Uterus (tissue), 4 donors: ENCODE data around the gene ATG5. TPM values are rescaled to one million over a fixed set of nuclear protein-coding genes. Genes with fewer than 3 reads are reported as not detected.
"Not testable (repeated sequence)": the region's sequence is repeated elsewhere in the genome, so short reads cannot be mapped to it uniquely, and the experiment has no call there.

ENCODE experiments used
- DNase-seq, 2 donors: peaks; one replicate each; pipeline ENCODE4 v3.0.0-alpha.2; 2019 to 2020
- H3K27ac ChIP-seq, 2 donors: fragments of 200-600 bp; sonication (generic); 1 replicate in 1 of 2; 2 replicates in 1 of 2; pipeline ENCODE4 v1.5.1; 2016 to 2018
- H3K27me3 ChIP-seq, 2 donors: fragments of 200-600 bp; sonication (generic); one replicate each; pipeline ENCODE4 v1.5.1; 2018 to 2019; ENCODE audit warnings: control low read depth in 1 of 2
- H3K36me3 ChIP-seq, 2 donors: fragments of 200-600 bp; sonication (generic); one replicate each; pipeline ENCODE4 v1.5.1; 2019; ENCODE audit warnings: control low read depth in 1 of 2
- H3K4me1 ChIP-seq, 2 donors: fragments of 200-600 bp; sonication (generic); one replicate each; pipeline ENCODE4 v1.5.1; 2018 to 2019; ENCODE audit warnings: control low read depth in 1 of 2
- H3K4me3 ChIP-seq, 2 donors: fragments of 200-600 bp; sonication (generic); 1 replicate in 1 of 2; 2 replicates in 1 of 2; pipeline ENCODE4 v1.5.1; 2018 to 2019; ENCODE audit warnings: mild to moderate bottlenecking in 1 of 2
- H3K9me3 ChIP-seq, 2 donors: fragments of 200-600 bp; sonication (generic); one replicate each; pipeline ENCODE4 v1.5.1; 2019; ENCODE audit warnings: control low read depth in 1 of 2
- POLR2A ChIP-seq, 2 donors: fragments of 450-650 bp; IDR thresholded peaks; one replicate each; pipeline ENCODE4 v1.6.1; 2016; ENCODE audit warnings: antibody characterized with exemption in 2 of 2, mild to moderate bottlenecking in 1 of 2, moderate library complexity in 1 of 2
- intact Hi-C: fragments of 100-400 bp; cut with DNase I; formaldehyde crosslinking; loops from one replicate; pipeline ENCODE4 v1.15.1; 2023; ENCODE audit warnings: low total_unique reads
- total RNA-seq, 4 donors: library from RNA; depleted of rRNA in 3 of 4; stranded (reverse); fragments of >200 nt in 3 of 4; gene quantifications; one replicate each; pipeline versions ENCODE4 v1.1.0 to v1.2.4, GENCODE V29; 2014 to 2023
- TF ChIP-seq, protein P1 (sequence below), 4 experiments: fragments of 200-600 bp in 2 of 4; fragments of 450-650 bp in 2 of 4; sonication (generic) in 2 of 4; IDR thresholded peaks; one replicate each; pipeline ENCODE4 v1.5.1; 2016 to 2019; ENCODE audit warnings: antibody characterized with exemption in 4 of 4, mild to moderate bottlenecking in 2 of 4, moderate library complexity in 1 of 4
- donor health status: DM: yes; HTN: yes; CAD: no.

Gene ATG5
- total RNA-seq, 4 donors from 2014 or later: 40.0 to 87.9 (median 63.3) TPM

DNA sequence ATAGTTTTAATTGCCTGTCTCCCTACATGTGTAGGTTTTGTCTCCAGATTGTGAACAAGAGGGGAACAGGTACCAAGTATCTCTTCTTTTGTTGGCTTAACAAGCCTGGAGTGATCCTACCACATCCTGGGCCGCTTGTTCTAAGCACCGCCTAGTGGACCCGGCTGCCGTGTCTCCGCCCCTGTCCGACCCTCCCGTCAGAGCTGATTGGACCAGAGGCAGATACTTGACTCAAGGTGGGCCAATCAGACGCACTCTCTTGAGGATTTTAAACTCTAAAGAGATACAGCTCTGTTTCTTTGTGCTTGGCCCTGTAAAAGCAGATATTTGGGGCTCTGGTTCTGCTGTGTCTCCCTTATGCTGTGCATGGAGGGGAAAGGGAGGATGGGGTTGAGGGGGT, 171.2 kb downstream of the ATG5 start:
- H3K9me3 ChIP-seq: no peaks in the 10 kb centered on the region
- DNase-seq: no peak
- H3K4me1 ChIP-seq: no peaks in the 10 kb centered on the region
- H3K4me3 ChIP-seq: no peak overlapping the region
- H3K36me3 ChIP-seq: no peaks in the 10 kb centered on the region
- intact Hi-C loops: no loop called here
- TF ChIP-seq POLR2A (IDR thresholded peaks at IDR 0.05): no peak
- TF ChIP-seq, protein P1, sequence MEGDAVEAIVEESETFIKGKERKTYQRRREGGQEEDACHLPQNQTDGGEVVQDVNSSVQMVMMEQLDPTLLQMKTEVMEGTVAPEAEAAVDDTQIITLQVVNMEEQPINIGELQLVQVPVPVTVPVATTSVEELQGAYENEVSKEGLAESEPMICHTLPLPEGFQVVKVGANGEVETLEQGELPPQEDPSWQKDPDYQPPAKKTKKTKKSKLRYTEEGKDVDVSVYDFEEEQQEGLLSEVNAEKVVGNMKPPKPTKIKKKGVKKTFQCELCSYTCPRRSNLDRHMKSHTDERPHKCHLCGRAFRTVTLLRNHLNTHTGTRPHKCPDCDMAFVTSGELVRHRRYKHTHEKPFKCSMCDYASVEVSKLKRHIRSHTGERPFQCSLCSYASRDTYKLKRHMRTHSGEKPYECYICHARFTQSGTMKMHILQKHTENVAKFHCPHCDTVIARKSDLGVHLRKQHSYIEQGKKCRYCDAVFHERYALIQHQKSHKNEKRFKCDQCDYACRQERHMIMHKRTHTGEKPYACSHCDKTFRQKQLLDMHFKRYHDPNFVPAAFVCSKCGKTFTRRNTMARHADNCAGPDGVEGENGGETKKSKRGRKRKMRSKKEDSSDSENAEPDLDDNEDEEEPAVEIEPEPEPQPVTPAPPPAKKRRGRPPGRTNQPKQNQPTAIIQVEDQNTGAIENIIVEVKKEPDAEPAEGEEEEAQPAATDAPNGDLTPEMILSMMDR (IDR thresholded peaks at IDR 0.05): no peak
- H3K27ac ChIP-seq: no peak overlapping the region
- H3K27me3 ChIP-seq: no peaks in the 10 kb centered on the region

DNA sequence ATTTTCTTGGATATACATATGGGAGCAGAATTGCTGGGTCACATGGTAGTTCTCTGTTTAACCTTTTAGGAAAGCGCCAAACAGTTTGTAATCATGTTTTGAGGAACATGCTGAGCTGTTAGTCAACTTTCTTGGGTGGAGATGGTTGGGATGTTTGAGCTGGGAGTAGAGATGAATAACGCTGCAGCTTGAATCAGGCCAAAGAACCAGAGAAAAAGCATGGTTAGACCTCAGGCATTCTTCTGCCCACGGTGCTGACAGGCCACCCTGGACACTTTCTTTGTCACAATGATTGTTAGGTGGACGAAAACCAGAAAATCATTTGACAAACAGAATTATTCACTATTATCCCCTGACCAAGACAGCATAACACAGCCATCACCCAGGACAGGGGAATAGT, 172.6 kb downstream of the ATG5 start:
- H3K27ac ChIP-seq: no peak overlapping the region
- H3K9me3 ChIP-seq: no peaks in the 10 kb centered on the region
- no peak for DNase-seq
- H3K27me3 ChIP-seq: no peaks in the 10 kb centered on the region
- H3K4me3 ChIP-seq: no peak overlapping the region
- H3K36me3 ChIP-seq: no peaks in the 10 kb centered on the region
- intact Hi-C loops: no loop called here
- TF ChIP-seq, protein P1 (IDR thresholded peaks at IDR 0.05): no peak
- TF ChIP-seq POLR2A (IDR thresholded peaks at IDR 0.05): no peak
- no peaks in the 10 kb centered on the region for H3K4me1 ChIP-seq

DNA sequence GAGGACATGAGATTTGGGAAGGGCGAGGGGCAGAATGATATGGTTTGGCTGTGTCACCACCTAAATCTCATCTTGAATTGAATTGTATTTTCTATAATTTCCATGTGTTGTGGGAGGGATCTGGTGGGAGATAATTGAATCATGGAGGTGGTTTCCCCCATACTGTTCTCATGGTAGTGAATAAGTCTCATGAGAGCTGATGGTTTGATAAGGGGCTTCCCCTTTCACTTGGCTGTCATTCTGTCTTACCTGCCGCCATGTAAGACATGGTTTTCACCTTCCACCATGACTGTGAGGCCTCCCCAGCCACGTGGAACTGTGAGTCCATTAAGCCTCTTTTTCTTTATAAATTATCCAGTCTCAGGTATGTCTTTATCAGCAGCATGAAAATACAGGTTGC, 173.1 kb downstream of the ATG5 start:
- H3K4me1 ChIP-seq, H3K9me3 ChIP-seq, DNase-seq, H3K27me3 ChIP-seq, H3K36me3 ChIP-seq, intact Hi-C loops, H3K4me3 ChIP-seq, H3K27ac ChIP-seq: not testable (repeated sequence)

DNA sequence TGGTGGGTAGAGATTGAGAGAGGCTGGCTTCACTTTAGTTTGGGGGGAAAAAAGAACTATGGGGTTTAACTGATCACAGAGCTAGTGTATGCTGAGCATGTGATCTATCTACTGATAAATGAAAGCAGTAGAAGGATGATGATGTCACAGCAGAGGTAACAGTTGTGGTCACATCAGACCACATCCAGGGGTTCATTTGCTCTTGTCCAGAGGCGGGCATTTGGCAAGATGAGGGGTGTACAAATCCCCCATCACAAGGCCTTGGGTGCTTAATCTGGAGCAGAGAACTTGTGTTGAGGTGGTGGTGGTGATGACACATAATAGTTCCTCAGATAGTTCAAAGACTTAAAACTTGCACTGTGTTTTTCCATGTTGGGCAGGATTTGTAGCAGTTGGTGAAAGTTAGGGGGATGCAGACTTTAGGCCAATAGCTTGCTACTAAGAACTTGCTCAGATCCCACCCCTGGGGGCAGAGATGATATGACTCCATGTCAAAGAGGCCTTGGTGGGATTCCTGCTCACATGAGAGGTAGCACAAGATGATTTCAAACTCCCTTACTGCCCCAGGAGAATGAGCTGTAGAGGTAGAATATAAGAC, 176.0 kb downstream of the ATG5 start:
- H3K4me3 ChIP-seq: no peak overlapping the region
- DNase-seq: no peak
- H3K27me3 ChIP-seq: no peaks in the 10 kb centered on the region
- no peaks in the 10 kb centered on the region for H3K4me1 ChIP-seq
- no peak overlapping the region for H3K27ac ChIP-seq
- intact Hi-C loops: no loop called here
- TF ChIP-seq, protein P1 (IDR thresholded peaks at IDR 0.05): no peak
- TF ChIP-seq POLR2A (IDR thresholded peaks at IDR 0.05): no peak
- no peaks in the 10 kb centered on the region for H3K36me3 ChIP-seq
- no peaks in the 10 kb centered on the region for H3K9me3 ChIP-seq

DNA sequence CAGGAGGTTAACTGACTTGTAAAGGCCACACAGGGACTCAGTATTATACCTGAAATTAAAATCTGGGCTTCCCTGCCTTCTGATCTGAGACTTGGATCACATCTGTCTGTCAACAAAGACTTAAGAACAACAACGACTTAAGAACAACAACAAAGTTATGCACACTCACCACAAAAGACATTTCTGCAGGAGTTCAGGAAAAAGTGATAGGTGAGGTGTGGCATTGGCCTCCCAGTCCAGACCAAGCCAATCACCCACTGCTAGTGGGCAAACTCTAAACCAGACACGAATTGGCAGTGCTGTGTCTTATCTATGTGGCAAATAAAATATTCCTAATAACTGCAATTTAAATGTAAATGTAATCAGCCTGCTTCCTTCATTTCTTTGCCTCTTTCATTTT, 178.1 kb downstream of the ATG5 start:
- Histone ChIP-seq H3K27ac (no peak overlapping the region), H3K36me3 (no peaks in the 10 kb centered on the region), H3K4me3 (no peak overlapping the region), H3K27me3 (no peaks in the 10 kb centered on the region), H3K9me3 (no peaks in the 10 kb centered on the region), H3K4me1 (no peaks in the 10 kb centered on the region)
- intact Hi-C loops: no loop called here
- TF ChIP-seq, protein P1 (IDR thresholded peaks at IDR 0.05): no peak
- no peak for TF ChIP-seq POLR2A (IDR thresholded peaks at IDR 0.05)
- DNase-seq: no peak

DNA sequence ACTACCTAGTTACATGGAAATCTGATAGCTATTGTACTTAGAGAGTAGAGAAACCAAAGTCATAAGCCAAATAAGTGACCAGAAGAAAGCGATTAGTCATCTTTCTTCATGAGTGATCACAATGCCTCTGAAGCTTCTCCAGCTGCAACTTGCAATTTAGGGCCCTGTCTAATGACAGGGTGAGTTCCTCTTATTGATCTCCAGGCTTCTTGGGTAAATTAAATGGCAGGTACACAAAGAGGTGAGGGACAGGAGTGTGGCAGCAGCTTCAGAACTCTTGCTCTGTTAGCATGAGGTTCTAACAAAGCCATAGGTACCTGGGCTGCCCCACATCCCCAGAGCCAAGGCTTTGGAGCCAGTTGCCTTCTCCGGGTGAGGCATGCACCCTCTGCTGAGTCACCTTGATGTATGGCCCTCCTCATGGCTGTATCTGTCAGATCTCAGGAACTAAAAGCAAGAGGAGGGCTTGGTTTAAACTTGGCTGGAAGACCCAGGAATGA, 178.7 kb downstream of the ATG5 start:
- H3K27ac ChIP-seq: no peak overlapping the region
- H3K9me3 ChIP-seq: no peaks in the 10 kb centered on the region
- H3K27me3 ChIP-seq: no peaks in the 10 kb centered on the region
- H3K4me3 ChIP-seq: no peak overlapping the region
- H3K36me3 ChIP-seq: no peaks in the 10 kb centered on the region
- intact Hi-C loops: no loop called here
- H3K4me1 ChIP-seq: no peaks in the 10 kb centered on the region
- TF ChIP-seq, protein P1 (IDR thresholded peaks at IDR 0.05): no peak
- no peak for TF ChIP-seq POLR2A (IDR thresholded peaks at IDR 0.05)
- DNase-seq: no peak
